DMS53 (cell line): ENCODE measurements around the gene CRACR2B.

Source experiments
- DNase-seq: peaks from one replicate; lab custom pipeline; 2025; lab: John Stamatoyannopoulos, UW

CRACR2B gene

DNA sequence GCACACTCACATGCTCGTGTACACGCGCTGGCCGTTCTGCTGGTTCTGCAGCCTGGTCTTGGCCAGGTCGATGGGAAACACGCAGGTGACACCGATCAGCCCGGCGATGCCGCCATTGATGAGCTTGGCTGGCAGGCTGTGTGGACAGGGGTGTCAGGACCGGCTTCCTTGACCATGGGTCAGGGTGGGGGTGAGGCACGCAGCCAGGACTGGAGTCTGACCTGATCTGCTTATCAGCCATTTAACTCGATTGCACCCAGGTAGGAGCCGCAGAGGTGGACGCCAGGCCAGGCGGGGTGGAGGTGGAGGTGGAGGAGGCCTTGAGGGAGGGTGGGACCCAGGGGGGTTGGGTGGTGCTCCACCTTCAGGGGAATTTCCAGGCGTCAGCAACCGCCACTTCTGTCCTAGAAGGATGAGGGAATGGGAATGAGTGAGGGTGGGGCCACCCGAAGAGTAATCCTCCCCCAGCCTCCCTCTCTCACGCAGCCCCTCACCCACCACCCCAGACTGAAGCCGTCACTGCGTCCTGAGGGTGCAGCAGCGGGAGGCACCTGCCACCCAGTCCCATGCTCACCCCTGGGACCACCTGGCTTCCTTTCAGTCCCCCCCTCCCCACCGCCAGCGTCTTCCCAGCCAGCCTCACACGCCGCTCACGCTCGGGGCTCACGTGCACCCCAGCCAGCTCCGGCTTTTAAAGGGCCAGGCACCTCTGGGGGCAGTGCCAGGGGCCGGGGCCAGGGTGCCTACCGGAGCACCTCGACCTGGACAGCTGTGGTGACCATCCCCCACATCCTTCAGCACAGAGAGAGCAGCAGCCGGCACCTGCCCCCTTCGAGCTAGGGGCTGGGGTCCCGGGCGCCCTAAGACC, 32.7 kb upstream of the CRACR2B start:
- no peak for DNase-seq

- peak; percentile 89 for DNase-seq
Measured at GRCh38 chr11:795634-796564, 31.8 kb upstream of the CRACR2B start.

DNA sequence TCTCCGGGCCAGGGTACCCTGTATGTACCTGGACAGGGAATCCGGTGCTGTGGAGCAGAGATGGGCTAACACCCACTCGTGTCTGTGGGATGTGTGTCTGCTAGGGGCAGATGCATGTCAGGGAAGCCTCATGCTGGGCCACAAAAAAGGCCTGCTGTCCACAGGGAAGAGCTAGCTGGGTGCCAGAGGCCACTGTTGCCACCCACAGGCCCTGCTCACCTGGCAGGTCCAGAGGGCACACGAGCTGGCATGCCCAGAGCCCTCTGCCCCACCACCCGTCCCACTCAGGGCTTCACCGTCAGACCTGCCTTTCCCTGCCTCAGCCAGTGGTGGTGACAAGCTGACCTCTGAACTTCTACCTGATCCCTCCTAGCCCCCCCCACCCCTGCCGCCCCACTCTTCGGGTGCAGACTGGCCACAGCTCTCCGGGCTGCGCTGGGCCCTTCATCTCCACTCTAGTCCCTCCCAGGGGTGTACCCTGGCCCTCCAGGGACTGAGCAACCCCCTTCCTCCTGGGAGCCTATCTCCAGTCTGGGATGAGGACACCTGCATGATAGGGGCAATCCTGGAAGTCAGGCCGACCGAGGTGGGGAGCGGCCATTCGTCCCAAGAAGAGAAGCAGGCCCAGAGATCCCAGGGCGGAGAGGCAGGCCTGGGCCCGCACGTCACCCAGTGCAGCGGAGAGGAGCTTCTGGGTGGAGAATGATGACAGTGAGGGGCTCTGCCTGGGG, 31.0 kb upstream of the CRACR2B start:
- DNase-seq = peak; percentile 66

DNA sequence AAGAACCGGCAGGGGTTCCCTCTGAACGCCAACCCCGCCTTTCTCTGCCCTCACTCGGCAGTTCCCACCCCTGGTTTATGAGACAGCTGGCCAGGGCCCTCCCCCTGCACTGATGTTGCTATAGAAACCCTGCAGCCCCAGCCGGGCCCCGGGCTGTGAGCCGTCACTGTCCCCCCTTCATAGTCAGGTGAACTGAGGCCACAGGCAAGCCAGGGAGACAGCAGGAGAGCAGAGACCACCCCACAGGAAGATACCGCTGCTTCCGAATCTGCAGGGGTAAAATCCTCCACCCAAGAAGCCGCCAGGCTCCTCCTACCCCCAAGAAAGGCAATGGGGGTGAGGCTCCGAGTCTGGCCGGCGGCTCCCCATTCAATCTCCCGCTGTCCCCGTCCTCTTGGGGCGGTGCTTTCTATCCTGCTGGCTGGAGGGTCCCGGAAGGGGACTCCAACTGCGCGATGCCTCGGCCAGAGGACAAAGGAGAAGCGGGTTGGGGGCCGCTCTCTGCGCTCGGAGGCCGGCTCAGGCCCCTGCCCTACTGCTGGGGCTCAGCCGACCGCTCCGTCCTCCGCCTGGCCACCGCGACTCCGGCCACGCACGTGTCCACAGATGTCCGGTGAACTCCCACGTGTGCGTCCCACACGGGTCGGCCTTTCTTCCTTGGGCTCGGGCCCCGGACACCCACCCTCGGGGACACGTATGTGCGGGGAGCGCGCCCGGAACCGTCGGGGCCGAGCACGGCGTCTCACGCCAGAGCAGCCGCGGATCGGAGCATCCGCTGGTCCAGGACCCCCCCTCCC, 30.2 kb upstream of the CRACR2B start:
- DNase-seq = peak; percentile 91

DNA sequence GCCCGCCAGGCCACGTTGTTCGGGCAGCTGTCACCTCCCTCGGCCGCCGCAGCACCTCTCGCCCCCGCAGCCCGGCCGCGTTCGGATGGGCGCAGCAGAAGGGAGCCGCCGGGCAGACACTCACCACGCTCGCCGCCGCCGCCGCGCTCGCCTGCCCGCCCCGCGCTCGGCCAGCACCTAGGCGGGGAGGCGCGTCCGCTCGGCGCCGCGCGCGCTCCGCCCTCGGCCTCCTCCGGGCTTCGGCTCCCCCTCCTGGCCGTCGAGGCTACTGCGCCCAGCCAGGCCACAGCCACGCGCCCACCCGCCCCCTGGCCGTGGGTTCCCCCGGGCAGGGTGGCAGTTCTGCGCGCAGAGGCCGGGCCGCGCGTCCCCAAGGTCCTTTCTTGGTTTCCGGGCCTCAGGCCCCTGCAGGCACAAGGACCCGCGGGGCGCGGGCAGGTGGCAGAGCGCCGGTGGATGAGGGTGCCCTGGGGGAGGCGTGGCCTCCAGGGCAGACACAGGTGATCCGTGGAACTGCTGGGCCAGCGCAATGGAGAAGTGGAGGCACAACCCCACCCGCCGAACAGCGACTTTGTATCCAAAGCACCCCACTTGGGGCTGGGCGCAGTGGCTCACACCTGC, 29.5 kb upstream of the CRACR2B start, which contains the start of gene SLC25A22:
TSS of gene SLC25A22 (minus strand) at position 189 of the 621 bp plus-strand sequence. CDS start 3,275 bp downstream, outside the sequence.
- peak; percentile 95 for DNase-seq

- no peak for DNase-seq
Measured at GRCh38 chr11:799641-800316, 27.9 kb upstream of the CRACR2B start.

DNA sequence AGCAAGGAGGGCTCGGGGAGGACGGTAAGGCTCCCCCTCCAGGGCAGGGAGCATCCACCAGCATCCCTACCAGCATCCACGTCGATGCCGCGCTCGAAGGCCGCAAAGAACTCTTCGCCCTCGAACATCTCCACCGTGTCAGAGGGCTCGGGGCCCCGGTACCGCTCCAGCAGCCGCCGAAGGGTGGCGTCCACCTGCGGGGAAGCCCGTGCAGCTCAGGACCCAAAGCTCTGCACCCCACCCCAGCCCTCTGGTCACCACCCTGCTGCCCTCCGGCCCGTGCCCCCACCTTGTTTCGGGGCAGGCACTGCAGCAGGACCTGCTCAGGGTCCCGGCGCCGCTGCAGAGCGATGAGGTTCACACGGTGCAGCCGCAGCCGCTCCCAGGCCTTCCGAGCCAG, 27.2 kb upstream of the CRACR2B start:
- no peak for DNase-seq

- no peak for DNase-seq
Measured at GRCh38 chr11:801097-801780, 26.5 kb upstream of the CRACR2B start.

DNA sequence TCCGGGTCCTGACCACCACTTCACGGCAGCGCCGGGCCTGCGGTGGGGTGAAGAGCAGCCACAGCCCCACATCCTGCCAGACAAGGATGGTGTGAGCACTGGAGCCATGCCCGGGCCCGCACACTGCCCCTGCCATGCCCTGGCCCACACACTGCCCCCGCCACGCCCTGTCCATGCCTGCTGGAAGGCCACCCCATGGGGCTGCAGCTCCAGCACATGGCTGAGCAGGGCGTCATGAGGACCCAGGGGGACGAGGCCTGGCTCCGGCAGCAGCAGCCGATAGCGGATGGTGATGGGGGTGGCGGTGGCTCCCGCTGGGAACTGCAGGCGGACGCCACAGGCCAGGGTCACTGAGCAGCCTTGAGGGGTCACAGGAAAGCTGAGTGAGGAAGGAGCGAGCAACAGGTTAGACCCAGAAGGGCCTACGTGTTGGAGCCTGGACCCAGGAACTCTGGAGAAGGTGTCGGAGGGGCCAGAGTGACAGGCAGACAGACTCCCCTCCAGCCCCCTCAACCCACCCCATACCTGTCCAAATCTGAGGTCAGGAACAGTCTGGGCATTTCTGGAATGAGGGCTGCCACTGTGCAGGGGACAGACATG, 25.6 kb upstream of the CRACR2B start:
- no peak for DNase-seq

GRCh38 chr11:802693-803466, 24.8 kb upstream of the CRACR2B start:
- no peak for DNase-seq

DNA sequence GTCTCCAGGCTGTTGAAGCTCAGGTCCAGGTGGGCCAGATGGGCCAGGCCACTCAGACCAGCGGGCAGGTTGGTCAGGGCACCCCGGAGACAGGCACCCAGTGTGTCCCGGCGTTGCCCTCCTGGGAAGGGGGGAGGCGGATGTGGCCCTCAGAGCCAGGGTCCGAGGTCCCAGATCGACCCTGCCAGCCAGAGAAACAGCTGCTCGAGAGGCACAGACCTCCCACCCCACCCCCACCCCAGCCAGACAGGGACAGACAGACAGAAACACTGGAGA, 24.3 kb upstream of the CRACR2B start:
- no peak for DNase-seq

DNA sequence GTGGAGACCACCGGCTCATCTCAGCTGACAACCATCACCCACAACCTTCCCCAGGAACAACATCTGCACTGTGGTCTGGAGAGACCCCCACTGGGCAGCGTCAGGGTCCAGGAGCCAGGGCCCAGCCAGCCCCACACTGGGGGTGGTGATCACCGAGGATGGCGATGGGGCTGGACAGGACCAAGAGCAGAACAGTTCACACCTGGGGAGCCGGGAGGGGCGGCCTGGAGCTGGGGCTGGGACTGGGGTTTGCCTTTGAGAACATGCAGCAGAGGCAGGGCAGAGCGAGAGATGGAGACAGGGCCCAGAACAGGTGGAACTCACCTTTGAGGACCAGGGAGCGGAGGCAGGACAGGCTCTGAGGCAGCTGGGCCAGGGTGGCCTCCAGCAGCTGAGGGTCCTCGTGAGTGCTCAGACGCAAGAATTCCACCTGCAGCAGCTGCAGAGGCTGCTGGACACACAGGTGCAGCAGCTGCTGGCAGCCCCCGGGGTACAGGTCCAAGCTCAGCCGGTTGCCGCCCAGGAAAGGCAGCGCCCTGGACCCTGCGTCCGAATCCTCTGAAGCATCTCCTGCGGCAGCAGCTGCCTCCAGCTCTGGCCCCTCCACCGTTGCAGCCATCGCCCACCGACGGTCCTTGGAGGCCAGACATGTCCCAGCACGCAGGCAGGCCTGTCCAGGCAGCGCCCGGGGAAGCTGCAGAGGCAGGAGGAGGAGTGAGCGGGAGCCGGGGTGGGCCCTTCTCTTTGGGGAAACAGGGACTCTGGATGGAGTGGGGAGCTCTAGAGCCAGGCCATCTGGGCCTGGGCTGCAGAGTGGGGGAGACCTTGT, 23.7 kb upstream of the CRACR2B start:
- DNase-seq = peak; percentile 84

- DNase-seq = peak; percentile 68
Measured at GRCh38 chr11:804599-804964, 23.1 kb upstream of the CRACR2B start.

DNA sequence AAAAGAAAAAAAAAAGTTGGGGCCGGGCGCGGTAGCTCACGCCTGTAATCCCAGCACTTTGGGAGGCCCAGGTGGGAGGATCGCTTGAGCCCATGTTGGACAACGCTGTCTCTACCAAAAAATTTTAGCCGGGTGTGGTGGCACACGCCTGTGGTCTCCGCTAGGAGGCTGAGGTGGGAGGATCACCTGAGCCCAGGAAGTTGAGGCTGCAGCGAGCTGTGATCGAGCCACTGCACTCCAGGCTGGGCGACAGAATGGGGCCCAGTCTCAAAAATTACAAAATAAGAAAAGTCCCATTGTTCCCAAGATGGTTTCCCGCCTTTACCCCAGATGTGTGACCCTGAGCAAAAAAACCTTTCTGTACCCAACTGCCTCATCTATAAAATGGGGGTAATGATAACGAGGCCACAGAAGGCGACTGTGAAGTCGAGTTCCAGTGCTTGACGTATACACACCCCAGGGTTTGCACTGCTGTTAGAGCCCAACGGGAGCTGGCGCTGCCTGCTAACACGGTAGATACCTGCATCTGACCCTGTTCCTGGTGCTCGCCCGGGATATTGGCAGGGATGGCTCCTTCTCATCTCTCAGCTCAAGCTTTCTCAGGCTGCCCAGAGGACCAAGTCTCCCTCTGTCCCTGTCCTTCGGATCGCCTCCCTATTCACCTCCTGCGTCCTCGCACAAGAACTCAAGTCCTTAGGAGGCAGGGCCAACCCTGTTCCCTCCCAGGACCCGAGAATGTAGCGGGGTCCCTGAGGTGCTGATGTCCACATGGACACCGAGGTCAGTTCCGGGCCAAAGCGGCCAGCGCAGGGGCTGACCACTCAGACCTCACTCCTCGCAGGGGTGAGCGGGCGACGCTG, 19.1 kb upstream of the CRACR2B start:
- DNase-seq = peak; percentile 83

GRCh38 chr11:809287-810039, 18.3 kb upstream of the CRACR2B start, which contains the start of gene RPLP2:
TSS of gene RPLP2 (plus strand) at chr11:809967. CDS start at chr11:810235, 268 bp downstream.
- peak; percentile 100 for DNase-seq

GRCh38 chr11:810040-810567, 17.6 kb upstream of the CRACR2B start:
- DNase-seq = peak; percentile 71
